Mesendoderm (in vitro differentiated cells): Measurements from ENCODE around the gene LCOR.

Experiments used
- DNase-seq: peaks from one replicate; pipeline ENCODE4 v3.0.0; 2013
- H2AK5ac ChIP-seq: 2 replicates; pipeline ENCODE4 v1.6.1; 2013; ENCODE audit warnings: low read length, inconsistent platforms
- H2BK120ac ChIP-seq: 2 replicates; pipeline ENCODE4 v1.6.1; 2013; ENCODE audit warnings: low read depth, mild to moderate bottlenecking, low read length, moderate library complexity, mixed read lengths
- H2BK15ac ChIP-seq: replicated peaks from 2 replicates; pipeline ENCODE4 v1.6.1; 2013; ENCODE audit warnings: low read depth, mild to moderate bottlenecking, moderate library complexity
- H2BK5ac ChIP-seq: 2 replicates; pipeline ENCODE4 v1.6.1; 2013; ENCODE audit warnings: low read length, inconsistent platforms
- H3K18ac ChIP-seq: 2 replicates; pipeline ENCODE4 v1.6.1; 2013; ENCODE audit warnings: mild to moderate bottlenecking, low read length, mixed read lengths
- H3K23ac ChIP-seq: one replicate; pipeline ENCODE4 v1.6.1; 2013; ENCODE audit warnings: low read length
- H3K27ac ChIP-seq: 2 replicates; pipeline ENCODE4 v1.5.1; 2013; ENCODE audit warnings: low read depth, mild to moderate bottlenecking, inconsistent platforms, low read length, moderate library complexity
- H3K27me3 ChIP-seq: 2 replicates; pipeline ENCODE4 v1.6.1; 2013; ENCODE audit warnings: low read length, control low read depth, mild to moderate bottlenecking, inconsistent platforms; ENCODE audit not compliant: insufficient read depth, poor library complexity
- H3K36me3 ChIP-seq: 2 replicates; pipeline ENCODE4 v1.6.1; 2013; ENCODE audit warnings: low read length, inconsistent platforms; ENCODE audit not compliant: control insufficient read depth, insufficient read depth
- H3K4ac ChIP-seq: one replicate; pipeline ENCODE4 v1.6.1; 2013; ENCODE audit warnings: low read depth, mild to moderate bottlenecking, low read length, moderate library complexity
- H3K4me1 ChIP-seq: 2 replicates; pipeline ENCODE4 v1.6.1; 2013; ENCODE audit warnings: low read depth, low read length, inconsistent platforms; ENCODE audit not compliant: control insufficient read depth
- H3K4me2 ChIP-seq: 2 replicates; pipeline ENCODE4 v1.6.1; 2013; ENCODE audit warnings: low read length
- H3K4me3 ChIP-seq: 2 replicates; pipeline ENCODE4 v1.5.1; 2013; ENCODE audit warnings: mild to moderate bottlenecking, low read length
- H3K56ac ChIP-seq: one replicate; pipeline ENCODE4 v1.6.1; 2013; ENCODE audit warnings: low read length
- H3K79me1 ChIP-seq: 2 replicates; pipeline ENCODE4 v1.6.1; 2013; ENCODE audit warnings: low read length, inconsistent platforms
- H3K79me2 ChIP-seq: 2 replicates; pipeline ENCODE4 v1.6.1; 2013; ENCODE audit warnings: mild to moderate bottlenecking, low read length; ENCODE audit not compliant: control insufficient read depth, insufficient read depth
- H3K9ac ChIP-seq: 2 replicates; pipeline ENCODE4 v1.6.1; 2013; ENCODE audit warnings: low read length, inconsistent platforms
- H4K5ac ChIP-seq: one replicate; pipeline ENCODE4 v1.6.1; 2013; ENCODE audit warnings: low read length
- H4K8ac ChIP-seq: one replicate; pipeline ENCODE4 v1.6.1; 2013; ENCODE audit warnings: low read depth, mild to moderate bottlenecking, control low read depth, low read length, moderate library complexity
- WGBS: extraction: QIAGEN DNeasy Blood & Tissue Kit; methylation state at CpG from one replicate; pipeline ENCODE4 v1.1.7; 2013; ENCODE audit warnings: low lambda C conversion rate, missing lambda C conversion rate; ENCODE audit not compliant: insufficient coverage; ENCODE audit errors: extremely low coverage; 5-methylcytosine and 5-hydroxymethylcytosine counted together

Gene LCOR

DNA sequence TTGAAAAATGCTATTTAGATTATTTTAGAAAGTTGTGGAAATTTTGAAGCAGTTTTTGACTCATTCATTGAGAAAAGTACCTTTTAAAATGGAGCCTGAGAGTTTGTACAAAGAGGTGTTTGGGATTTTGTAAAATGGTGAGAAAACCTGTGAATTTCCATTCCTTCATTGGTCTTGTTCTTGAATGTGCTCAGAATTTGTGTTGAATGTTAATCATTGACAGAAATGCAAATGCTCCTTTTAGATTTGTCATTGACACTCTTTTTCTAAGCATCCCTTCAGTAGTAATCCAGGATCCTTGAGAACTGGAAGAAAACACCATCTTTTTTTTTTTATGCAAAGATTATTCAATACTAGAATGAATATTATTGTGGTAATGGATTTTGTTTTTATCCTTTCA, 74.8 kb downstream of the LCOR start:
- peaks cover 7% of the 10 kb centered on the region for H3K79me1 ChIP-seq
- H3K36me3 ChIP-seq: no peaks in the 10 kb centered on the region
- no peaks in the 10 kb centered on the region for H3K4me1 ChIP-seq
- no peak overlapping the region for H3K9ac ChIP-seq
- no peak overlapping the region for H2BK120ac ChIP-seq
- no peak overlapping the region for H3K23ac ChIP-seq
- DNase-seq: peak; percentile 24
- no peak overlapping the region for H3K4me2 ChIP-seq
- H3K27ac ChIP-seq: no peak overlapping the region
- no peak overlapping the region for H3K4ac ChIP-seq
- H3K18ac ChIP-seq: no peak overlapping the region
- no peak overlapping the region for H2BK5ac ChIP-seq
- peaks cover 7% of the 10 kb centered on the region for H3K79me2 ChIP-seq
- no peak overlapping the region for H4K5ac ChIP-seq
- H2BK15ac ChIP-seq: no peak overlapping the region
- no peak overlapping the region for H2AK5ac ChIP-seq
- H4K8ac ChIP-seq: no peak overlapping the region
- H3K56ac ChIP-seq: no peak overlapping the region
- no peaks in the 10 kb centered on the region for H3K27me3 ChIP-seq
- no peak overlapping the region for H3K4me3 ChIP-seq

DNA sequence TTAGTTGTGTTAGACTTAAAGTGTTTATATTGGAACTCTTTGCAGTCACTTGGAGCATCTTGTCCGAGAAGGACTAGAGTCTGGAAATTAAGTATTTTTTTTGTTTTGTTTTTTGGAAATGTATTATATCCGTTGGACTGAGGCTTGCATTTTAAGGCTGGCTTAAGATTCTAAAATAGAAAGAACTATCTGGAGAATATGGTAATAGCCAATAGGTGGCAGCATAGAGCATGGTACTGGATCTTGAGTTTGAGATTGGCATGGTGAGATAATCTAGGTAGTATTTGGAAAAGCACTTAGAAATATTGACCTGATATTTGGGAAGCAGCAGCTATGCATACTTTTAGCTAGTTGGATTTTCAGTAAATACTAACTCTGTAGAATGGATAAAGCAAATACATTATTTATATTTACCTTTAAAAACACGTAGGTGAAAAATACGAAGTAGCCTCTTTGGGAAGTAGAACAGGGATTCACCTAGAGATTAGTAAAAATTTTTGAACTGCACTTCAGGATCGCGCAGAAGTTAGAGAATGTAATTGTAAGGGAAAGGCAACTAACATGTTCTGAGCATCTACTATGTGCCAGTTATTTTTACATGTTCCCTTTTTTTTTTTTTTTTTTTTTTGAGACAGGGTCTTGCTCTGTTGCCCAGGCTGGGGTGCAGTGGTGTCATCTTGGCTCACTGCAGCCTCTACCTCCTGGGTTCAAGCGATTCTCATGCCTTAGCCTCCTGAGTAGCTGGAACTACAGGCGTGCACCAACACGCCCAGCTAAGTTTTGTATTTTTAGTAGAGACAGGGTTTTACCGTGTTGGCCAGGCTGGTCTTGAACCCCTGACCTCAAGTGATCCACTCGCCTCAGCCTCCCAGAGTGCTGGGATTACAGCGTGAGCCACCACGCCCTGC, 78.6 kb downstream of the LCOR start:
- WGBS: no CpG with 5 or more reads among the region's 13 CpGs
- no peak overlapping the region for H2AK5ac ChIP-seq
- no peak overlapping the region for H3K4me2 ChIP-seq
- no peak overlapping the region for H3K23ac ChIP-seq
- peaks cover 1% of the 10 kb centered on the region for H3K79me2 ChIP-seq
- H3K27ac ChIP-seq: no peak overlapping the region
- H2BK120ac ChIP-seq: no peak overlapping the region
- no peak overlapping the region for H3K18ac ChIP-seq
- H3K4ac ChIP-seq: no peak overlapping the region
- no peak overlapping the region for H2BK15ac ChIP-seq
- no peak overlapping the region for H4K5ac ChIP-seq
- H3K27me3 ChIP-seq: no peaks in the 10 kb centered on the region
- H2BK5ac ChIP-seq: no peak overlapping the region
- DNase-seq: peak; percentile 60
- no peak overlapping the region for H3K4me3 ChIP-seq
- no peaks in the 10 kb centered on the region for H3K4me1 ChIP-seq
- H3K36me3 ChIP-seq: no peaks in the 10 kb centered on the region
- H3K56ac ChIP-seq: no peak overlapping the region
- H4K8ac ChIP-seq: no peak overlapping the region
- no peak overlapping the region for H3K9ac ChIP-seq
- no peaks in the 10 kb centered on the region for H3K79me1 ChIP-seq

DNA sequence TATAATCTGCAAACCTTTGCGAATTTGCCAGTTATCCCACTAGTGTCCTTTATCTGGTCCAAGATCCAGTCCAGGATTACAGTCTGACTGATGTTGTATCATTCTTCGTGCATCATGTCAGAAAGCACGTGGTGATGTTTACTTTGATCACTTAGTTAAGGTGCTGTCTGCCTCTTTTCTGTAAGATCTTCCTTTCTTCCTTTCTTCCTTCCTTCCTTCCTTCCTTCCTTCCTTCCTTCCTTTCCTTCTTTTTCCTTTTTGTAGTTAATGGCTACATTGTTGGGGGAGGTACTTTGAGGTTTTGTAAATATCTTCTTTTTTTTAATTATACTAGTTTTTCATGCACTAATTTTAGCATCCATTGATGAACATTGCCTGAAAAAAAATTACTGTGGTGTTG, 80.3 kb downstream of the LCOR start:
- no peak overlapping the region for H3K18ac ChIP-seq
- no peaks in the 10 kb centered on the region for H3K36me3 ChIP-seq
- H4K8ac ChIP-seq: no peak overlapping the region
- no peak overlapping the region for H3K4me3 ChIP-seq
- H3K9ac ChIP-seq: no peak overlapping the region
- H3K27me3 ChIP-seq: no peaks in the 10 kb centered on the region
- H3K79me2 ChIP-seq: no peaks in the 10 kb centered on the region
- no peak overlapping the region for H3K27ac ChIP-seq
- H3K4me2 ChIP-seq: no peak overlapping the region
- no peak for DNase-seq
- no peak overlapping the region for H3K4ac ChIP-seq
- H4K5ac ChIP-seq: no peak overlapping the region
- H2BK5ac ChIP-seq: no peak overlapping the region
- no peak overlapping the region for H2BK15ac ChIP-seq
- no peaks in the 10 kb centered on the region for H3K79me1 ChIP-seq
- no peaks in the 10 kb centered on the region for H3K4me1 ChIP-seq
- no peak overlapping the region for H2AK5ac ChIP-seq
- no peak overlapping the region for H2BK120ac ChIP-seq
- no peak overlapping the region for H3K23ac ChIP-seq
- WGBS: no CpG with 5 or more reads among the region's 3 CpGs
- no peak overlapping the region for H3K56ac ChIP-seq

GRCh38 chr10:96913906-96914305, 81.8 kb downstream of the LCOR start:
- Histone ChIP-seq H4K8ac (no peak overlapping the region), H2BK15ac (no peak overlapping the region), H3K4me3 (no peak overlapping the region), H3K4me1 (no peaks in the 10 kb centered on the region), H3K36me3 (no peaks in the 10 kb centered on the region), H3K23ac (no peak overlapping the region), H3K4ac (no peak overlapping the region), H4K5ac (no peak overlapping the region), H2BK5ac (no peak overlapping the region), H3K9ac (no peak overlapping the region), H2BK120ac (no peak overlapping the region), H3K18ac (no peak overlapping the region), H3K56ac (no peak overlapping the region), H2AK5ac (no peak overlapping the region), H3K27ac (no peak overlapping the region), H3K4me2 (no peak overlapping the region), H3K79me2 (no peaks in the 10 kb centered on the region), H3K79me1 (no peaks in the 10 kb centered on the region), H3K27me3 (no peaks in the 10 kb centered on the region)
- no CpG with 5 or more reads among the region's 5 CpGs for WGBS
- DNase-seq: no peak

DNA sequence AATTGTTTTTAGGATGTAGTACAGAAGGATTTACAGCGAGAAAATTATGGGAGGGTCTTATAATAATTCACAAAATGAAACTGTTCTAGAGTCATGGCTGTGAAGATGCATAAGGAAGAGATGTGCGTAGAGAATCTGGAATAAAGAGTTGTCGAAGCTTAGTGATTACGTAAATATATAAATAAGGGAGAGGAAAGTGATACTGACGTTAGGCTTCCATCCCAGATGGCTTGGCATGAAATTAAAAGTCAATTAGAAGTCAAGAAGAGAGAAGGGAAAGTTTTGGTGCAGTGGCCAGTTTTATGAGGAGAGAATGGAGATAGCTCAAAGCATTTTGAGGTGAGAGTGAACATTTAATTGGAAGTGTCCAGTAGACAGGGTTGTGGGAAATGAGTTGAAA, 85.5 kb downstream of the LCOR start:
- no peak overlapping the region for H3K56ac ChIP-seq
- H2BK120ac ChIP-seq: no peak overlapping the region
- H3K23ac ChIP-seq: no peak overlapping the region
- no peaks in the 10 kb centered on the region for H3K79me2 ChIP-seq
- H4K5ac ChIP-seq: no peak overlapping the region
- H2AK5ac ChIP-seq: no peak overlapping the region
- H3K4ac ChIP-seq: no peak overlapping the region
- no peak overlapping the region for H3K18ac ChIP-seq
- H3K9ac ChIP-seq: no peak overlapping the region
- no peaks in the 10 kb centered on the region for H3K79me1 ChIP-seq
- H3K27me3 ChIP-seq: no peaks in the 10 kb centered on the region
- no peak overlapping the region for H3K4me3 ChIP-seq
- no peak overlapping the region for H4K8ac ChIP-seq
- H3K27ac ChIP-seq: no peak overlapping the region
- no peak overlapping the region for H2BK15ac ChIP-seq
- H2BK5ac ChIP-seq: no peak overlapping the region
- WGBS: 100% methylated on average over 4 of the region's 5 CpGs
- DNase-seq: no peak
- H3K36me3 ChIP-seq: no peaks in the 10 kb centered on the region
- H3K4me2 ChIP-seq: no peak overlapping the region
- no peaks in the 10 kb centered on the region for H3K4me1 ChIP-seq
